ENCODE measurements around the gene ADAMTSL5.
"Not testable (repeated sequence)": the region's sequence is repeated elsewhere in the genome, so short reads cannot be mapped to it uniquely, and the experiment has no call there.

The ADAMTSL5 gene

GRCh38 chr19:1481893-1482360 lies 30.9 kb downstream of the ADAMTSL5 start:
- H3K4me3 ChIP-seq (ENCODE audit: control insufficient read depth, low read depth, low read length): no peak overlapping the region
- TF ChIP-seq CTCF (conservative IDR thresholded peaks at IDR 0.05; ENCODE audit: control insufficient read depth, insufficient read depth, low read depth, low read length): no peak
- no peak for DNase-seq (ENCODE audit: low read depth)

GRCh38 chr19:1481224-1481892 lies 31.5 kb downstream of the ADAMTSL5 start:
- DNase-seq (ENCODE audit: low read depth): no peak
- H3K4me3 ChIP-seq (ENCODE audit: control insufficient read depth, low read depth, low read length): no peak overlapping the region
- TF ChIP-seq CTCF (conservative IDR thresholded peaks at IDR 0.05; ENCODE audit: control insufficient read depth, insufficient read depth, low read depth, low read length): no peak

- DNase-seq (ENCODE audit: low read depth): peak; percentile 88
- peak within 1 kb of the TSS; percentile 81 for H3K4me3 ChIP-seq (ENCODE audit: control insufficient read depth, low read depth, low read length)
- no peak for TF ChIP-seq CTCF (conservative IDR thresholded peaks at IDR 0.05; ENCODE audit: control insufficient read depth, insufficient read depth, low read depth, low read length)
Observed at GRCh38 chr19:1478934-1479707, 33.7 kb downstream of the ADAMTSL5 start, which contains the start of gene C19orf25. C19orf25 (minus strand) TSS chr19:1479215; CDS start chr19:1478903, 312 bp downstream.

GRCh38 chr19:1477056-1477455 lies 35.8 kb downstream of the ADAMTSL5 start:
- not testable (repeated sequence) for H3K4me3 ChIP-seq (ENCODE audit: control insufficient read depth, low read depth, low read length); DNase-seq (ENCODE audit: low read depth)

GRCh38 chr19:1475751-1476437 lies 36.9 kb downstream of the ADAMTSL5 start:
- H3K4me3 ChIP-seq (ENCODE audit: control insufficient read depth, low read depth, low read length): no peak overlapping the region
- TF ChIP-seq CTCF (conservative IDR thresholded peaks at IDR 0.05; ENCODE audit: control insufficient read depth, insufficient read depth, low read depth, low read length): no peak
- DNase-seq (ENCODE audit: low read depth): no peak

GRCh38 chr19:1474765-1475351 lies 38.0 kb downstream of the ADAMTSL5 start:
- H3K4me3 ChIP-seq (ENCODE audit: control insufficient read depth, low read depth, low read length): no peak overlapping the region
- no peak for DNase-seq (ENCODE audit: low read depth)
- TF ChIP-seq CTCF (conservative IDR thresholded peaks at IDR 0.05; ENCODE audit: control insufficient read depth, insufficient read depth, low read depth, low read length): no peak
